HepG2 (cell line): Measurements from ENCODE around the gene CHTF18. TPM values are rescaled to one million over a fixed set of nuclear protein-coding genes. Genes with fewer than 3 reads are reported as not detected.

Experiments used
- ARNTL ChIP-seq: sonication (generic); formaldehyde crosslinking; IDR thresholded peaks from 2 replicates; pipeline ENCODE4 v1.4.0; 2020; ENCODE audit warnings: mild to moderate bottlenecking, missing genetic modification reagents
- CREB3 ChIP-seq: sonication (generic); formaldehyde crosslinking; IDR thresholded peaks from 2 replicates; pipeline ENCODE4 v1.5.0; 2020; ENCODE audit warnings: missing genetic modification reagents
- FOXJ3 ChIP-seq: sonication (generic); formaldehyde crosslinking; IDR thresholded peaks from 2 replicates; pipeline ENCODE4 v1.4.0; 2020; ENCODE audit warnings: missing genetic modification reagents, mild to moderate bottlenecking, borderline replicate concordance
- MED8 ChIP-seq: sonication (generic); formaldehyde crosslinking; IDR thresholded peaks from 2 replicates; pipeline ENCODE4 v1.8.1; 2023; ENCODE audit warnings: mild to moderate bottlenecking, missing genetic modification reagents; ENCODE audit not compliant: insufficient replicate concordance
- PREB ChIP-seq: sonication (generic); formaldehyde crosslinking; IDR thresholded peaks from 2 replicates; pipeline ENCODE4 v1.4.0; 2020; ENCODE audit warnings: missing genetic modification reagents
- SMAD9 ChIP-seq: sonication (generic); formaldehyde crosslinking; IDR thresholded peaks from 2 replicates; pipeline ENCODE4 v1.5.1; 2020; ENCODE audit warnings: mild to moderate bottlenecking, missing genetic modification reagents
- SNAPC4 ChIP-seq: sonication (generic); formaldehyde crosslinking; IDR thresholded peaks from 2 replicates; pipeline ENCODE4 v1.4.0; 2020; ENCODE audit warnings: mild to moderate bottlenecking, missing genetic modification reagents
- TBL1XR1 ChIP-seq: fragments of 150-350 bp; IDR thresholded peaks from 2 replicates; pipeline ENCODE4 v1.6.1; 2014; ENCODE audit warnings: borderline replicate concordance, low read length; ENCODE audit not compliant: partially characterized antibody
- TRIM24 ChIP-seq: sonication (generic); formaldehyde crosslinking; IDR thresholded peaks from 2 replicates; pipeline ENCODE4 v1.8.0; 2022; ENCODE audit warnings: mild to moderate bottlenecking, missing genetic modification reagents
- ZC3H4 ChIP-seq: sonication (generic); formaldehyde crosslinking; IDR thresholded peaks from 2 replicates; pipeline ENCODE4 v1.4.0; 2020; ENCODE audit warnings: missing genetic modification reagents, borderline replicate concordance
- ZNF318 ChIP-seq: sonication (generic); formaldehyde crosslinking; IDR thresholded peaks from 2 replicates; pipeline ENCODE4 v1.4.0; 2020; ENCODE audit warnings: mild to moderate bottlenecking, missing genetic modification reagents
- ZNF460 ChIP-seq: sonication (generic); formaldehyde crosslinking; IDR thresholded peaks from 2 replicates; pipeline ENCODE4 v1.5.1; 2020; ENCODE audit warnings: missing genetic modification reagents, mild to moderate bottlenecking, borderline replicate concordance
- polyA plus RNA-seq, 8 experiments: library from polyadenylated mRNA; depleted of rRNA in 3 of 8; stranded (reverse) in 7 of 8; unstranded in 1 of 8; fragments of >200 nt; fragmentation: Illumina TruSeq in 4 of 8; extraction: Trizol in 4 of 8; gene quantifications; 2 replicates each; pipeline versions ENCODE4 v1.2.1 to v1.2.3, GENCODE V29; 2011 to 2016; ENCODE audit warnings: low read depth in 4 of 8, missing spikeins in 1 of 8, mixed read lengths in 1 of 8; ENCODE audit not compliant: insufficient read depth in 1 of 8
- total RNA-seq, 5 experiments: library from RNA; depleted of rRNA; stranded (reverse); fragments of >200 nt; fragmentation: Illumina TruSeq; extraction: Trizol; gene quantifications; 2 replicates each; pipeline ENCODE4 v1.2.3, GENCODE V29; 2016; ENCODE audit warnings: low read depth in 1 of 5

Gene CHTF18
- total and polyA plus RNA-seq, 2 of the 13 experiments (the other 11 are each of a cell fraction or from before 2014, with no cell fraction given) = 8.6 to 22.9 TPM

GRCh38 chr16:740764-741505 lies 47.5 kb upstream of the CHTF18 start, which contains the start of gene CIAO3 (continued):
- TF ChIP-seq ZNF318 (no peak), ZC3H4 (CRISPR knock-in tag) (no peak), FOXJ3 (no peak), SMAD9 (CRISPR knock-in tag) (no peak), TBL1XR1 (no peak), CREB3 (CRISPR knock-in tag) (no peak), SNAPC4 (no peak), MED8 (CRISPR knock-in tag) (no peak), ARNTL (CRISPR knock-in tag) (peak; percentile 0; the same call in 1 of the 2 replicates), ZNF460 (CRISPR knock-in tag) (no peak; the same call in 1 of the 2 replicates), TRIM24 (CRISPR knock-in tag) (no peak), PREB (CRISPR knock-in tag) (no peak)
